Ishikawa (cell line): Measurements from ENCODE around the gene KTN1.

Experiments
- CEBPB ChIP-seq: IDR thresholded peaks from 2 replicates; pipeline ENCODE4 v1.6.1; 2012
- CREB1 ChIP-seq: IDR thresholded peaks from 2 replicates; pipeline ENCODE4 v1.6.1; 2012; ENCODE audit warnings: low read depth
- EGR1 ChIP-seq: IDR thresholded peaks from 2 replicates; pipeline ENCODE4 v1.6.1; 2012
- EP300 ChIP-seq: IDR thresholded peaks from 2 replicates; pipeline ENCODE4 v1.6.1; 2012; ENCODE audit warnings: borderline replicate concordance
- FOXM1 ChIP-seq: IDR thresholded peaks from 2 replicates; pipeline ENCODE4 v1.6.1; 2012; ENCODE audit warnings: low read depth, borderline replicate concordance
- MAX ChIP-seq: IDR thresholded peaks from 2 replicates; pipeline ENCODE4 v1.6.1; 2012
- NFIC ChIP-seq: IDR thresholded peaks from 2 replicates; pipeline ENCODE4 v1.6.1; 2012
- RAD21 ChIP-seq: IDR thresholded peaks from 2 replicates; pipeline ENCODE4 v1.6.1; 2012; ENCODE audit warnings: low read depth
- TAF1 ChIP-seq: IDR thresholded peaks from 2 replicates; pipeline ENCODE4 v1.6.1; 2012; ENCODE audit warnings: low read depth, mild to moderate bottlenecking
- TCF12 ChIP-seq: IDR thresholded peaks from 2 replicates; pipeline ENCODE4 v1.6.1; 2012; ENCODE audit warnings: low read depth
- TEAD4 ChIP-seq: IDR thresholded peaks from 2 replicates; pipeline ENCODE4 v1.6.1; 2012
- YY1 ChIP-seq: IDR thresholded peaks from 2 replicates; pipeline ENCODE4 v1.6.1; 2012; ENCODE audit warnings: low read depth
- ZBTB7A ChIP-seq: IDR thresholded peaks from 2 replicates; pipeline ENCODE4 v1.6.1; 2012; ENCODE audit warnings: low read depth
- TF ChIP-seq, protein P1 (sequence below): IDR thresholded peaks from 2 replicates; pipeline ENCODE4 v1.6.1; 2012
- TF ChIP-seq, protein P2 (sequence below): IDR thresholded peaks from 2 replicates; pipeline ENCODE4 v1.6.1; 2012; ENCODE audit warnings: low read depth, mild to moderate bottlenecking

KTN1 gene

GRCh38 chr14:55579724-55580469, at the start of gene KTN1:
TSS of gene KTN1 (plus strand) at chr14:55580207. CDS start at chr14:55612049, 31,842 bp downstream.
- no peak for TF ChIP-seq CEBPB
- peak; percentile 49; the same call in 1 of the 2 replicates for TF ChIP-seq ZBTB7A
- TF ChIP-seq FOXM1, result no peak
- TF ChIP-seq TCF12, result no peak; the same call in 1 of the 2 replicates
- TF ChIP-seq, protein P1, sequence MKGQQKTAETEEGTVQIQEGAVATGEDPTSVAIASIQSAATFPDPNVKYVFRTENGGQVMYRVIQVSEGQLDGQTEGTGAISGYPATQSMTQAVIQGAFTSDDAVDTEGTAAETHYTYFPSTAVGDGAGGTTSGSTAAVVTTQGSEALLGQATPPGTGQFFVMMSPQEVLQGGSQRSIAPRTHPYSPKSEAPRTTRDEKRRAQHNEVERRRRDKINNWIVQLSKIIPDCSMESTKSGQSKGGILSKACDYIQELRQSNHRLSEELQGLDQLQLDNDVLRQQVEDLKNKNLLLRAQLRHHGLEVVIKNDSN, result no peak
- no peak; the same call in none of the 2 replicates for TF ChIP-seq TAF1
- no peak for TF ChIP-seq TEAD4
- TF ChIP-seq RAD21, result no peak
- no peak for TF ChIP-seq NFIC
- TF ChIP-seq MAX, result peak; percentile 85
- no peak for TF ChIP-seq CREB1
- TF ChIP-seq EGR1, result peak; percentile 76
- TF ChIP-seq, protein P2, sequence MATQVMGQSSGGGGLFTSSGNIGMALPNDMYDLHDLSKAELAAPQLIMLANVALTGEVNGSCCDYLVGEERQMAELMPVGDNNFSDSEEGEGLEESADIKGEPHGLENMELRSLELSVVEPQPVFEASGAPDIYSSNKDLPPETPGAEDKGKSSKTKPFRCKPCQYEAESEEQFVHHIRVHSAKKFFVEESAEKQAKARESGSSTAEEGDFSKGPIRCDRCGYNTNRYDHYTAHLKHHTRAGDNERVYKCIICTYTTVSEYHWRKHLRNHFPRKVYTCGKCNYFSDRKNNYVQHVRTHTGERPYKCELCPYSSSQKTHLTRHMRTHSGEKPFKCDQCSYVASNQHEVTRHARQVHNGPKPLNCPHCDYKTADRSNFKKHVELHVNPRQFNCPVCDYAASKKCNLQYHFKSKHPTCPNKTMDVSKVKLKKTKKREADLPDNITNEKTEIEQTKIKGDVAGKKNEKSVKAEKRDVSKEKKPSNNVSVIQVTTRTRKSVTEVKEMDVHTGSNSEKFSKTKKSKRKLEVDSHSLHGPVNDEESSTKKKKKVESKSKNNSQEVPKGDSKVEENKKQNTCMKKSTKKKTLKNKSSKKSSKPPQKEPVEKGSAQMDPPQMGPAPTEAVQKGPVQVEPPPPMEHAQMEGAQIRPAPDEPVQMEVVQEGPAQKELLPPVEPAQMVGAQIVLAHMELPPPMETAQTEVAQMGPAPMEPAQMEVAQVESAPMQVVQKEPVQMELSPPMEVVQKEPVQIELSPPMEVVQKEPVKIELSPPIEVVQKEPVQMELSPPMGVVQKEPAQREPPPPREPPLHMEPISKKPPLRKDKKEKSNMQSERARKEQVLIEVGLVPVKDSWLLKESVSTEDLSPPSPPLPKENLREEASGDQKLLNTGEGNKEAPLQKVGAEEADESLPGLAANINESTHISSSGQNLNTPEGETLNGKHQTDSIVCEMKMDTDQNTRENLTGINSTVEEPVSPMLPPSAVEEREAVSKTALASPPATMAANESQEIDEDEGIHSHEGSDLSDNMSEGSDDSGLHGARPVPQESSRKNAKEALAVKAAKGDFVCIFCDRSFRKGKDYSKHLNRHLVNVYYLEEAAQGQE, result no peak
- no peak for TF ChIP-seq EP300
- no peak for TF ChIP-seq YY1

DNA sequence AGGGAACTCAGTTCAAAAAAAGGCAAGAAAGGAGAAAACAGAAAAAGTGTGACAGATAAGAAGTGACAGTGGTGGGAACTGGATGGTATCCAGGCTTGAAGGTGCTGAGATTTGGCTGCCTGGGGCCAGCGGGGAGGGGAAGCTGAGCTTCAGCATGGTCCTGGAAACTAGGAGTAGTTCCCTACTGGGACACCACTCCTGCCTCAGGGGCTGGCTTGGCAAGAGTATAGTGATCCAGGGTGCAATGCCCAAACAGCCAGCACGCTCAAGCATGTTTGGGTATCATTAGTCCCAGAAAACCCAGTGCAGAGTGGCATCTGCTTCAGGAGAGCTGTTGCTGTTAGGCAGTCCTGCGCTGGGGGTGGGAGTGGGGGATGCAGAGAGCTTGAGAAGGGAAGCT, 49.5 kb upstream of the KTN1 start:
- TF ChIP-seq EGR1 (no peak), RAD21 (no peak), ZBTB7A (no peak), TEAD4 (no peak), MAX (no peak), FOXM1 (no peak), YY1 (no peak), EP300 (no peak), CREB1 (no peak)
- TF ChIP-seq, protein P2, result no peak

DNA sequence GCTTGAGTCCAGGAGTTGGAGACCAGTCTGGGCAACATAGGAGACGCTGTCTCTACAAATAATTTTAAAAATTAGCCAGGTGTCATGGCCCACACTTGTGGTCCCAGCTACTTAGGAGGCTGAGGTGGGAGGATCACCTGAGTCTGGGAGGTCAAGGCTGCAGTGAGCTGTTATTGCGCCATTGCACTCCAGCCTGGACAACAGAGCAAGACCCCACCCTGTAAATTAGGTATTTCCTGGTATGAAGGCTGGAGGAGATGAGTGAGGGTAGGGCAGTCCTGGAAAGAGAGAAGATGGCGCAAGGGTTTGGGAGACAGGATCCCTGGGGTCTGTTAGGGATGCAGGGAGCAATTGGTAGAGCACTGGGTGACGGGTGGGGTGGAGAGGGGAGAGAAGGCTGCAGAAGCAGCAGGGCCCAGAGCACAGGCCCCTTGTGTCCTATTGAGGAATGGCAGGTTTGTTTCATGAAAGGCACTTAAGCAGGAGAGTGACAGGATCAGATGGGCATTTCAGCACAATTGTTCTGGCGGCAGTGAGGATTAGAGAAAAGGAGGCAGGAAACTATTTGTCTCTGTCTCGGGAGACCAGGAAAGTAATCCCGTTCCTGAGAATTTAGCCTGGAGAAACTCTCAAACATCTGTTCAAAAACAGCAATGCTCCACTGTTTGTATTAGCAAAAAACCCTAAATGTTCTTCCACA, 47.2 kb upstream of the KTN1 start:
- TF ChIP-seq RAD21 (no peak), TAF1 (no peak), NFIC (no peak), EGR1 (no peak), ZBTB7A (no peak), EP300 (no peak), TEAD4 (no peak), TCF12 (no peak), YY1 (no peak), CEBPB (no peak)
- TF ChIP-seq, protein P2, result no peak
- TF ChIP-seq, protein P1, result no peak

GRCh38 chr14:55533960-55534359, 46.0 kb upstream of the KTN1 start:
- TF ChIP-seq TEAD4, result no peak
- TF ChIP-seq, protein P2, result no peak
- TF ChIP-seq ZBTB7A, result no peak
- TF ChIP-seq CEBPB, result no peak
- TF ChIP-seq TCF12, result no peak
- no peak for TF ChIP-seq CREB1
